OCI-LY1 (cell line): ENCODE measurements around the gene PILRA.

Source experiments
- CTCF ChIP-seq: fragments of 200-600 bp; sonication (generic), shearing (Covaris generic); IDR thresholded peaks from 2 replicates; pipeline ENCODE4 v1.5.1; 2017; ENCODE audit warnings: mild to moderate bottlenecking, antibody characterized with exemption, low read length, moderate library complexity, mixed read lengths
- EZH2 ChIP-seq: fragments of 200-600 bp; sonication (generic), shearing (Covaris generic); IDR thresholded peaks from 2 replicates; pipeline ENCODE4 v1.8.0; 2017; ENCODE audit warnings: borderline replicate concordance, mixed run types, mild to moderate bottlenecking, antibody characterized with exemption, low read length, moderate library complexity, mixed read lengths

- TF ChIP-seq CTCF (no peak), EZH2 (no peak)
Measured at GRCh38 chr7:100396421-100396982, 23.2 kb downstream of the PILRA start.
